Measurements from ENCODE around the gene SNAP47. TPM values are rescaled to one million over a fixed set of nuclear protein-coding genes. Genes with fewer than 3 reads are reported as not detected.

The SNAP47 gene
- total and polyA plus RNA-seq, 2 of the 4 experiments (the other 2 are of a cell fraction), result 39.4 to 72.9 TPM

GRCh38 chr1:227734546-227734855, 734 bp upstream of the SNAP47 start:
- no peak overlapping the region for H3K18ac ChIP-seq (ENCODE audit: low read depth, low read length)
- dilution Hi-C loops (cut with HindIII; ENCODE audit: low sequenced_read_pairs, unreplicated experiment) (no loop called here), intact Hi-C loops (cut with micrococcal nuclease) (loop anchor here (2.0 kb wide), 2 partner anchors 24 to 54 kb away; no protein-coding TSS in a partner anchor), in situ Hi-C loops (cut with MboI; ENCODE audit: low sequenced_read_pairs) (no loop called here)
- H3K4me2 ChIP-seq (ENCODE audit: low read depth, low read length), result peak overlapping the region; percentile 92
- H3K27ac ChIP-seq (ENCODE audit: insufficient read depth, low read length), result peak overlapping the region; percentile 87
- ChIA-PET POLR2A (ENCODE audit: unreplicated experiment) (interaction anchor here (0.7 kb wide), 1 partner anchor 24 kb away, joined by 3 read pairs; no protein-coding TSS in a partner anchor), CTCF (interaction anchor here (0.6 kb wide), 1 partner anchor 38 kb away, joined by 3 read pairs; no protein-coding TSS in a partner anchor)
- no peak for DNase-seq
- H3K9me3 ChIP-seq (ENCODE audit: control insufficient read depth, insufficient read depth, low read length), result no peaks in the 10 kb centered on the region
- peak overlapping the region; percentile 71; the same call in 1 of the 2 replicates for H3K4ac ChIP-seq (ENCODE audit: low read depth, low read length)
- H2BK120ac ChIP-seq (ENCODE audit: low read depth, low read length), result no peak overlapping the region
- TF ChIP-seq RAD21 (IDR thresholded peaks at IDR 0.05; ENCODE audit: low read length), result no peak
- TF ChIP-seq MXI1 (IDR thresholded peaks at IDR 0.05; ENCODE audit: borderline replicate concordance, low read depth, low read length), result no peak
- TF ChIP-seq ELK1 (IDR thresholded peaks at IDR 0.05; ENCODE audit: borderline replicate concordance, low read depth, low read length), result no peak
- no peak for TF ChIP-seq CEBPB (IDR thresholded peaks at IDR 0.05; ENCODE audit: low read depth, low read length)
- no peak for TF ChIP-seq CTCF (conservative IDR thresholded peaks at IDR 0.05; ENCODE audit: low read depth, low read length)
- no peak for TF ChIP-seq USF2 (IDR thresholded peaks at IDR 0.05; ENCODE audit: low read depth, low read length)
- TF ChIP-seq MAZ (IDR thresholded peaks at IDR 0.05; ENCODE audit: borderline replicate concordance, low read depth, low read length), result no peak
- no peak for TF ChIP-seq FOS (IDR thresholded peaks at IDR 0.05; ENCODE audit: low read depth, low read length)
- TF ChIP-seq NFE2L2 (IDR thresholded peaks at IDR 0.05; ENCODE audit: low read depth, low read length), result no peak
- no peak for TF ChIP-seq RFX5 (IDR thresholded peaks at IDR 0.05; ENCODE audit: low read depth, low read length)
- TF ChIP-seq SMC3 (IDR thresholded peaks at IDR 0.05; ENCODE audit: low read depth, low read length), result no peak
- no peak for TF ChIP-seq RCOR1 (IDR thresholded peaks at IDR 0.05; ENCODE audit: insufficient replicate concordance, low read length)
- TF ChIP-seq BHLHE40 (IDR thresholded peaks at IDR 0.05; ENCODE audit: low read depth, low read length), result no peak
- no peak for TF ChIP-seq MAFK (IDR thresholded peaks at IDR 0.05; ENCODE audit: low read depth, low read length)
- no peak for TF ChIP-seq CHD1 (IDR thresholded peaks at IDR 0.05; ENCODE audit: low read depth, low read length)
- TF ChIP-seq POLR2A (IDR thresholded peaks at IDR 0.05; ENCODE audit: low read depth, low read length), result no peak
- H2BK5ac ChIP-seq (ENCODE audit: low read depth, low read length, poor library complexity, severe bottlenecking), result peak overlapping the region; percentile 74
- H3K36me3 ChIP-seq (ENCODE audit: control insufficient read depth, insufficient read depth, low read length), result peaks cover 17% of the 10 kb centered on the region; the same call in 1 of the 2 replicates
- no peaks in the 10 kb centered on the region for H3K27me3 ChIP-seq (ENCODE audit: control insufficient read depth, insufficient read depth, low read length)
- H4K5ac ChIP-seq (ENCODE audit: low read depth, low read length), result peak overlapping the region; percentile 46
- peak overlapping the region; percentile 75 to 91; a peak in 1 of 4 replicates for H4K8ac ChIP-seq (ENCODE audit: low read depth in 2 of 2, low read length in 2 of 2)
- peak overlapping the region; percentile 96 for H2AK9ac ChIP-seq (replicated peaks; ENCODE audit: low read depth, low read length, poor library complexity)
- H3K14ac ChIP-seq (replicated peaks; ENCODE audit: low read depth, low read length), result peak overlapping the region; percentile 64
- peak overlapping the region; percentile 71; the same call in 1 of the 2 replicates for H2AK5ac ChIP-seq (ENCODE audit: low read depth, low read length)
- peak overlapping the region; percentile 74 for H3K9ac ChIP-seq (ENCODE audit: low read depth, low read length)
- peaks cover 13% of the 10 kb centered on the region for H4K20me1 ChIP-seq (ENCODE audit: insufficient read depth, low read length)
- peaks cover 12% of the 10 kb centered on the region; the same call in 1 of the 2 replicates for H3K9me1 ChIP-seq (ENCODE audit: insufficient read depth, low read length)
- H2BK15ac ChIP-seq (ENCODE audit: low read depth, low read length), result no peak overlapping the region
- peak overlapping the region; percentile 94 for H3K4me3 ChIP-seq (ENCODE audit: insufficient read depth, low read depth, low read length)
- H2AFZ ChIP-seq (replicated peaks; ENCODE audit: low read length, poor library complexity), result peak overlapping the region; percentile 98
- ATAC-seq (ENCODE audit: low read depth), result no peak
- no peak overlapping the region for H2BK20ac ChIP-seq (ENCODE audit: low read depth, low read length)
- H3K4me1 ChIP-seq (ENCODE audit: control insufficient read depth, insufficient read depth, low read length), result peaks cover 9% of the 10 kb centered on the region; the same call in 1 of the 2 replicates
- 0% methylated on average over 5 of the region's 10 CpGs; no CpG with 5 or more reads in 1 of the 2 experiments for WGBS, 2 experiments (ENCODE audit: extremely low coverage in 2 of 2, insufficient read length in 1 of 2)
- H3K79me1 ChIP-seq (ENCODE audit: low read depth in 1 of 2, low read length in 2 of 2), result peaks cover 22 to 54% of the 10 kb centered on the region in 2 experiments
- H4K91ac ChIP-seq (ENCODE audit: insufficient read depth, low read depth, low read length), result peak overlapping the region; percentile 8
- peak overlapping the region; percentile 84 for H3K23ac ChIP-seq (ENCODE audit: low read depth, low read length)
- H3K56ac ChIP-seq (ENCODE audit: extremely low read depth, insufficient read depth, low read length), result peak overlapping the region; percentile 56; the same call in 1 of the 2 replicates
- no TSS peak for BruUV-seq (replicated peaks)

Measured in IMR-90 (cell line).